Astrocyte of the cerebellum (primary cell): Measurements from ENCODE around the gene ADO.

Experiments used
- DNase-seq: peaks from one replicate; pipeline ENCODE4 v3.0.0-alpha.2; 2011; ENCODE audit warnings: low read depth
- H3K4me3 ChIP-seq: 2 replicates; pipeline ENCODE4 v1.5.1; 2011; ENCODE audit warnings: mild to moderate bottlenecking, low read depth, low read length, moderate library complexity
- CTCF ChIP-seq: IDR thresholded peaks from 2 replicates; pipeline ENCODE4 v1.5.1; 2012; ENCODE audit warnings: low read length, low read depth, moderate library complexity, mild to moderate bottlenecking; ENCODE audit errors: missing control alignments
- in situ Hi-C: cut with HindIII; loops from 2 replicates; pipeline ENCODE4 v1.10.0; 2017; ENCODE audit warnings: low sequenced_read_pairs

The ADO gene

GRCh38 chr10:62813453-62813852 is 8.9 kb downstream of the ADO start:
- in situ Hi-C loops, result no loop called here

GRCh38 chr10:62813981-62814380 is 9.5 kb downstream of the ADO start:
- TF ChIP-seq CTCF, result no peak
- no peak for DNase-seq
- H3K4me3 ChIP-seq, result no peak overlapping the region
- in situ Hi-C loops, result no loop called here

More at GRCh38 chr10:62813453-62813852, 8.9 kb downstream of the ADO start:
- no peak for DNase-seq
- H3K4me3 ChIP-seq, result no peak overlapping the region
- TF ChIP-seq CTCF, result no peak

- no peak for DNase-seq
- TF ChIP-seq CTCF, result no peak
- H3K4me3 ChIP-seq, result peak overlapping the region; percentile 64
- in situ Hi-C loops, result no loop called here
Measured at GRCh38 chr10:62814756-62815380, 10.3 kb downstream of the ADO start.

GRCh38 chr10:62815381-62816075 is 11.0 kb downstream of the ADO start:
- DNase-seq, result no peak
- in situ Hi-C loops, result no loop called here
- no peak for TF ChIP-seq CTCF
- H3K4me3 ChIP-seq, result peak overlapping the region; percentile 64

- TF ChIP-seq CTCF, result no peak
- DNase-seq, result no peak
- H3K4me3 ChIP-seq, result peak overlapping the region; percentile 64
- in situ Hi-C loops, result no loop called here
Measured at GRCh38 chr10:62816076-62816330, 11.5 kb downstream of the ADO start.

GRCh38 chr10:62816331-62817120 is 12.0 kb downstream of the ADO start, which contains the start of gene EGR2:
Gene EGR2 (minus strand): TSS chr10:62816366. CDS start chr10:62816029, 337 bp downstream.
- peak within 1 kb of the TSS; percentile 64 for H3K4me3 ChIP-seq
- in situ Hi-C loops, result no loop called here
- no peak for TF ChIP-seq CTCF
- peak; percentile 89 for DNase-seq
